ENCODE measurements around the gene ARHGAP9.

The ARHGAP9 gene

DNA sequence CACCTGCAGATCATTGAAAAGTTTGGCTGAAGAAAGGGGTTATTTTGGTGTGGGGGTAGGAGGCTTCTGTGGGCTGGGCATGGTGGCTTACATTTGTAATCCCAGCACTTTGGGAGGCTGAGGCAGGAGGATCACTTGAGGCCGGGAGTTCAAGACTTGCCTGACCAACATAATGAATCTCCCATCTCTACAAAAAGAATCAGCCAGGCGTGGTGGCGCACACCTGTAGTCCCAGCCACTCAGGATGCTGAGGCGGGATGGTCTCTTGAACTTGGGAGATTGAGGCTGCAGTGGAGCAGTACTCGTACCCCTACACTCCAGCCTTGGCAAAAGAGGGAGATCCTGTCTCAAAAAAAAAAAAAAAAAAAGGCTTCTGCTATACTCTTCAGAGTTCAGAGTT is 33.6 kb upstream of the ARHGAP9 start:
- TF ChIP-seq EZH2phosphoT487 (conservative IDR thresholded peaks at IDR 0.05; ENCODE audit: low read length), result no peak
- TF ChIP-seq, protein P1, sequence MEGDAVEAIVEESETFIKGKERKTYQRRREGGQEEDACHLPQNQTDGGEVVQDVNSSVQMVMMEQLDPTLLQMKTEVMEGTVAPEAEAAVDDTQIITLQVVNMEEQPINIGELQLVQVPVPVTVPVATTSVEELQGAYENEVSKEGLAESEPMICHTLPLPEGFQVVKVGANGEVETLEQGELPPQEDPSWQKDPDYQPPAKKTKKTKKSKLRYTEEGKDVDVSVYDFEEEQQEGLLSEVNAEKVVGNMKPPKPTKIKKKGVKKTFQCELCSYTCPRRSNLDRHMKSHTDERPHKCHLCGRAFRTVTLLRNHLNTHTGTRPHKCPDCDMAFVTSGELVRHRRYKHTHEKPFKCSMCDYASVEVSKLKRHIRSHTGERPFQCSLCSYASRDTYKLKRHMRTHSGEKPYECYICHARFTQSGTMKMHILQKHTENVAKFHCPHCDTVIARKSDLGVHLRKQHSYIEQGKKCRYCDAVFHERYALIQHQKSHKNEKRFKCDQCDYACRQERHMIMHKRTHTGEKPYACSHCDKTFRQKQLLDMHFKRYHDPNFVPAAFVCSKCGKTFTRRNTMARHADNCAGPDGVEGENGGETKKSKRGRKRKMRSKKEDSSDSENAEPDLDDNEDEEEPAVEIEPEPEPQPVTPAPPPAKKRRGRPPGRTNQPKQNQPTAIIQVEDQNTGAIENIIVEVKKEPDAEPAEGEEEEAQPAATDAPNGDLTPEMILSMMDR (IDR thresholded peaks at IDR 0.05; ENCODE audit: insufficient read depth, low read length, poor library complexity, severe bottlenecking), result no peak
- Histone ChIP-seq H3K9me3 (ENCODE audit: insufficient read depth, low read length) (no peaks in the 10 kb centered on the region), H3K27me3 (ENCODE audit: low read length) (no peaks in the 10 kb centered on the region), H2AFZ (ENCODE audit: low read depth, low read length, severe bottlenecking) (no peak overlapping the region), H3K9me2 (replicated peaks; ENCODE audit: insufficient read depth, low read length) (no peaks in the 10 kb centered on the region), H3K4me2 (ENCODE audit: low read depth, low read length, poor library complexity, severe bottlenecking) (no peak overlapping the region), H3K79me2 (ENCODE audit: insufficient read depth, low read length) (peaks cover 4% of the 10 kb centered on the region), H3K9ac (ENCODE audit: low read length) (no peak overlapping the region), H3K4me3 (ENCODE audit: insufficient read depth, low read length, poor library complexity, severe bottlenecking) (no peak overlapping the region), H3K27ac (ENCODE audit: low read depth, low read length) (no peak overlapping the region), H4K20me1 (ENCODE audit: low read depth, low read length) (no peaks in the 10 kb centered on the region), H3F3A (ENCODE audit: insufficient read depth) (peaks cover 42% of the 10 kb centered on the region), H3K36me3 (ENCODE audit: low read length) (peaks cover 20% of the 10 kb centered on the region)

DNA sequence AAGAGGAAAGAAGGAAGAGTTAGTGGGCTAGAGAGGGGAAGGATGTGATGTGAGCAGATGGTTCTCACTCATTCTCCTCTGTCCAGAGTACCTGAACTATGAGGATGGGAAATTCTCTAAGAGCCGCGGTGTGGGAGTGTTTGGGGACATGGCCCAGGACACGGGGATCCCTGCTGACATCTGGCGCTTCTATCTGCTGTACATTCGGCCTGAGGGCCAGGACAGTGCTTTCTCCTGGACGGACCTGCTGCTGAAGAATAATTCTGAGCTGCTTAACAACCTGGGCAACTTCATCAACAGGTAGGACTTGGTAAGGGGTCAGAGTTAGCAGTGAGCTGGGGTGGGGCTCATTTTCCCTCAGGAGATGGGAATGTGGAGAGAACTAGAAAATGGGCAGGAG is 33.0 kb upstream of the ARHGAP9 start:
- no peak overlapping the region for H3K27ac ChIP-seq (ENCODE audit: low read depth, low read length)
- H3F3A ChIP-seq (ENCODE audit: insufficient read depth), result peaks cover 38% of the 10 kb centered on the region
- no peaks in the 10 kb centered on the region for H3K79me2 ChIP-seq (ENCODE audit: insufficient read depth, low read length)
- no peak overlapping the region for H3K9ac ChIP-seq (ENCODE audit: low read length)
- no peak overlapping the region for H2AFZ ChIP-seq (ENCODE audit: low read depth, low read length, severe bottlenecking)
- no peaks in the 10 kb centered on the region for H3K9me2 ChIP-seq (replicated peaks; ENCODE audit: insufficient read depth, low read length)
- H4K20me1 ChIP-seq (ENCODE audit: low read depth, low read length), result no peaks in the 10 kb centered on the region
- TF ChIP-seq, protein P1 (IDR thresholded peaks at IDR 0.05; ENCODE audit: insufficient read depth, low read length, poor library complexity, severe bottlenecking), result no peak
- TF ChIP-seq EZH2phosphoT487 (conservative IDR thresholded peaks at IDR 0.05; ENCODE audit: low read length), result no peak
- H3K36me3 ChIP-seq (ENCODE audit: low read length), result peaks cover 20% of the 10 kb centered on the region
- no peak overlapping the region for H3K4me2 ChIP-seq (ENCODE audit: low read depth, low read length, poor library complexity, severe bottlenecking)
- no peaks in the 10 kb centered on the region for H3K27me3 ChIP-seq (ENCODE audit: low read length)
- H3K4me3 ChIP-seq (ENCODE audit: insufficient read depth, low read length, poor library complexity, severe bottlenecking), result no peak overlapping the region
- no peaks in the 10 kb centered on the region for H3K9me3 ChIP-seq (ENCODE audit: insufficient read depth, low read length)

DNA sequence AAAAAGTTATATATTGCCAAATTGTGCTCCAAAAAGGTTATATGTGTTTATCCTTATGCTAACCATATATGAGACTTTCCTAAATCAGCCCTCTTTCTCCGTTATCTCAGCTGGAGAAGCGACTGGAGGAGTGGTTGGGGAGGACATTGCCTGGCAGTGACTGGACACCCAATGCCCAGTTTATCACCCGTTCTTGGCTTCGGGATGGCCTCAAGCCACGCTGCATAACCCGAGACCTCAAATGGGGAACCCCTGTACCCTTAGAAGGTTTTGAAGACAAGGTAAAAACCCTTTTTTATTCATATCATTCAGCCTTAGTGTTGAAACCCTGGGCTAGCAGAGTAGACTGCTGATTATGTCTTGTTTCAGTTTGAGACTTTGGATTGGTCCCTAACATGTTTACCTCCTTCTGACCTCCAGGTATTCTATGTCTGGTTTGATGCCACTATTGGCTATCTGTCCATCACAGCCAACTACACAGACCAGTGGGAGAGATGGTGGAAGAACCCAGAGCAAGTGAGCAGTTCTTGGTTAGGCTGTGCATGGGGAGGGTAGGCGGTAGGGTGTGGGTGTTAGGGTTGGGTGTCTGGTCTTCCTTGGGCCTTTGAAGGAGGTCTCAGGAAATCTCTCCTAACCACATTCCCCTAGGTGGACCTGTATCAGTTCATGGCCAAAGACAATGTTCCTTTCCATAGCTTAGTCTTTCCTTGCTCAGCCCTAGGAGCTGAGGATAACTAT is 32.1 kb upstream of the ARHGAP9 start:
- H2AFZ ChIP-seq (ENCODE audit: low read depth, low read length, severe bottlenecking), result no peak overlapping the region
- no peaks in the 10 kb centered on the region for H3K9me2 ChIP-seq (replicated peaks; ENCODE audit: insufficient read depth, low read length)
- peaks cover 17% of the 10 kb centered on the region; the same call in 1 of the 2 replicates for H3K36me3 ChIP-seq (ENCODE audit: low read length)
- H3K4me3 ChIP-seq (ENCODE audit: insufficient read depth, low read length, poor library complexity, severe bottlenecking), result no peak overlapping the region
- no peak overlapping the region for H3K27ac ChIP-seq (ENCODE audit: low read depth, low read length)
- no peaks in the 10 kb centered on the region for H3K79me2 ChIP-seq (ENCODE audit: insufficient read depth, low read length)
- no peaks in the 10 kb centered on the region for H4K20me1 ChIP-seq (ENCODE audit: low read depth, low read length)
- TF ChIP-seq EZH2phosphoT487 (conservative IDR thresholded peaks at IDR 0.05; ENCODE audit: low read length), result no peak
- TF ChIP-seq, protein P1 (IDR thresholded peaks at IDR 0.05; ENCODE audit: insufficient read depth, low read length, poor library complexity, severe bottlenecking), result no peak
- H3K4me2 ChIP-seq (ENCODE audit: low read depth, low read length, poor library complexity, severe bottlenecking), result no peak overlapping the region
- no peaks in the 10 kb centered on the region for H3K9me3 ChIP-seq (ENCODE audit: insufficient read depth, low read length)
- H3K27me3 ChIP-seq (ENCODE audit: low read length), result no peaks in the 10 kb centered on the region
- H3F3A ChIP-seq (ENCODE audit: insufficient read depth), result peaks cover 33% of the 10 kb centered on the region
- no peak overlapping the region for H3K9ac ChIP-seq (ENCODE audit: low read length)

Data from SU-DHL-6 (cell line).